OCI-LY1 (cell line): Measurements from ENCODE around the gene AMOTL1.

Experiments
- CTCF ChIP-seq: fragments of 200-600 bp; sonication (generic), shearing (Covaris generic); IDR thresholded peaks from 2 replicates; pipeline ENCODE4 v1.5.1; 2017; ENCODE audit warnings: mild to moderate bottlenecking, antibody characterized with exemption, low read length, moderate library complexity, mixed read lengths
- EZH2 ChIP-seq: fragments of 200-600 bp; sonication (generic), shearing (Covaris generic); IDR thresholded peaks from 2 replicates; pipeline ENCODE4 v1.8.0; 2017; ENCODE audit warnings: borderline replicate concordance, mixed run types, mild to moderate bottlenecking, antibody characterized with exemption, low read length, moderate library complexity, mixed read lengths

- TF ChIP-seq CTCF (no peak), EZH2 (no peak)
These were observed 36.1 kb upstream of the AMOTL1 start for GRCh38 chr11:94731880-94732601.
